SK-MEL-5 (cell line): ENCODE measurements around the gene IGF2. TPM values are rescaled to one million over a fixed set of nuclear protein-coding genes. Genes with fewer than 3 reads are reported as not detected.

Experiments used
- DNase-seq: peaks from one replicate; pipeline ENCODE4 v3.0.0-alpha.2; 2016; ENCODE audit warnings: low read depth, low spot score
- in situ Hi-C: cut with HindIII; loops from 2 replicates; pipeline ENCODE4 v1.10.0; 2016; ENCODE audit warnings: low sequenced_read_pairs, high pct_unique_total_duplicates, low pct_unique_long_range_greater_than_20kb
- total RNA-seq: library from RNA; depleted of rRNA; stranded (reverse); fragments of >200 nt; shearing (Covaris generic); gene quantifications from 2 replicates; pipeline ENCODE4 v1.2.3, GENCODE V29; 2014

Gene IGF2
- total RNA-seq, 1 experiment from 2014 or later = 0.03 TPM

- DNase-seq = no peak
- in situ Hi-C loops = no loop called here
Measured at GRCh38 chr11:2142762-2143202, 3.6 kb upstream of the IGF2 start.

GRCh38 chr11:2142300-2142759 is 3.1 kb upstream of the IGF2 start:
- DNase-seq = no peak
- in situ Hi-C loops = no loop called here

GRCh38 chr11:2140411-2141400 is 1.5 kb upstream of the IGF2 start:
- in situ Hi-C loops = no loop called here
- no peak for DNase-seq

- DNase-seq = no peak
- in situ Hi-C loops = no loop called here
Measured at GRCh38 chr11:2139621-2140337, 590 bp upstream of the IGF2 start.

- in situ Hi-C loops = no loop called here
- no peak for DNase-seq
Measured at GRCh38 chr11:2138431-2139122, 612 bp downstream of the IGF2 start.

GRCh38 chr11:2138068-2138430 is 1.1 kb downstream of the IGF2 start:
- no peak for DNase-seq
- in situ Hi-C loops = no loop called here

- DNase-seq = peak; percentile 67
- in situ Hi-C loops = no loop called here
Measured at GRCh38 chr11:2137202-2138067, 1.8 kb downstream of the IGF2 start.

- in situ Hi-C loops = no loop called here
- DNase-seq = no peak
Measured at GRCh38 chr11:2136952-2137201, 2.3 kb downstream of the IGF2 start.

- in situ Hi-C loops = no loop called here
- DNase-seq = no peak
Measured at GRCh38 chr11:2136209-2136951, 2.8 kb downstream of the IGF2 start.

- no peak for DNase-seq
- in situ Hi-C loops = no loop called here
Measured at GRCh38 chr11:2135648-2136201, 3.5 kb downstream of the IGF2 start.

- DNase-seq = no peak
- in situ Hi-C loops = no loop called here
Measured at GRCh38 chr11:2135018-2135569, 4.1 kb downstream of the IGF2 start.

- no peak for DNase-seq
- in situ Hi-C loops = no loop called here
Measured at GRCh38 chr11:2134022-2135010, 4.9 kb downstream of the IGF2 start.

- in situ Hi-C loops = no loop called here
- no peak for DNase-seq
Measured at GRCh38 chr11:2133241-2134021, 5.8 kb downstream of the IGF2 start.

- no peak for DNase-seq
- in situ Hi-C loops = no loop called here
Measured at GRCh38 chr11:2132874-2133240, 6.3 kb downstream of the IGF2 start.

GRCh38 chr11:2132246-2132645 is 6.9 kb downstream of the IGF2 start:
- in situ Hi-C loops = no loop called here

More at GRCh38 chr11:2132246-2132645, 6.9 kb downstream of the IGF2 start:
- no peak for DNase-seq
